Measurements from ENCODE around the gene FABP7.

Gene FABP7

DNA sequence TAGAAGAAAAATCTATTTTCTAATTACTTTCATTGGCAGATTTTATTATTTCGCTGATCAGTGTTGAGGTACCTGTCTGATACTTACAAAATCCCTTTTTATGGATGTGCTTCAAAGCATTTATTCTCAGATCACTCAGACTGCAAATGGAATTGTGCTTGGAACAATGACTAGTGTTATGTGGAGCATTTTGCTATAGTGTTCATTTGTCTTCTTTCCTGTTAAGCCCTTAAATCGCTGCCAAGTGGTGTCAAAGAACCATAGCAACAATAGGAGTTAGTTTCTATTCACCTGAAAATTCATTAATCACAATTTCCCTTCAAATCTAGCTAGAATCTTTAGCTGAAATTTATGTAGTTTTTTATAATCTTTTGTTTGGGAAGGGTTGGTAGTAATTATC lies 39.4 kb downstream of the FABP7 start:
- Mint-ChIP-seq H3K36me3 (ENCODE audit: low read depth) (no peaks in the 10 kb centered on the region), H3K9me3 (no peaks in the 10 kb centered on the region), H3K27ac (no peak overlapping the region), H3K4me1 (ENCODE audit: low read depth) (no peaks in the 10 kb centered on the region), H3K4me3 (no peak overlapping the region), H3K27me3 (ENCODE audit: low read depth) (no peaks in the 10 kb centered on the region)

DNA sequence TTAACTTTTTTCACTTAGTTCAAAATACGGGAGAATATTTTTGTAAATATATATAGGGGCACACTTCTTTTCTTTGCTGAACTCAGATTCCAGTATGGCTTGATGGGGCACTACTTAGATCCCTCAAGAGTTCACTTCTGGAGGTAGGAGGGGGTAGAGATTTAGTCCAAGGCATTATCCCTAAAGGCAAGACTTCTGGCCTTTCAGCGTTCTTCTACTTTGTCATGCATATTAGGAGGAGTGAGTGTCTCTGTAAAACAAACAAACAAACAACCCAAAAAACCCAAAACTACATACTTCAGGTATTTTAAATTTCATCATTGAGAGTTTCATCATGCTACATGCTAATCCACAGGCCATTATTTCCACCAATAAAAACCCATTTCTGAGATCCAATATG lies 41.6 kb downstream of the FABP7 start:
- Mint-ChIP-seq H3K27me3 (ENCODE audit: low read depth) (no peaks in the 10 kb centered on the region), H3K27ac (no peak overlapping the region), H3K4me1 (ENCODE audit: low read depth) (no peaks in the 10 kb centered on the region), H3K4me3 (no peak overlapping the region), H3K9me3 (no peaks in the 10 kb centered on the region), H3K36me3 (ENCODE audit: low read depth) (no peaks in the 10 kb centered on the region)

DNA sequence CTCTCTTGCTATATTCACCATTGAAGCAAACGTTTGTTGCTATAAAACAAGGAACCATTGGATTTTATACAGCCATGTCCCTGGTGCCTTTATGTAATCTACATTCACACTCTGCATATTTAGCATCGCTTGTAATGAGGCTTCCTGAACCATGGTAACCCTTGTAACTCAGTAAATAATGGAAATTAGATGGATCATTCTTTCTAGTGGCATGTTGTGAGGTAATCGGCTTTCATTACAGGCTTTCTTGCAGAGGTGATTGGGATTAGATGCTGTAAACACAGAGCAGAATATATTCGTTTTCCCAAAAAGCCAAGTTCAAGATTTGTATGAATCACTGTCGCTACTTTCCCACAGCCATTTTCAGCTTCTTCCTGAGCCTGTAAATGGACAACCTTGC lies 45.6 kb downstream of the FABP7 start:
- Mint-ChIP-seq H3K4me3 (no peak overlapping the region), H3K27ac (no peak overlapping the region)

GRCh38 chr6:122829456-122829855 lies 49.9 kb downstream of the FABP7 start:
- no peaks in the 10 kb centered on the region for H3K36me3 Mint-ChIP-seq (ENCODE audit: low read depth)
- no peak overlapping the region for H3K4me3 Mint-ChIP-seq
- no peak overlapping the region for H3K27ac Mint-ChIP-seq
- peaks cover 10% of the 10 kb centered on the region for H3K27me3 Mint-ChIP-seq (ENCODE audit: low read depth)
- no peaks in the 10 kb centered on the region for H3K9me3 Mint-ChIP-seq
- H3K4me1 Mint-ChIP-seq (ENCODE audit: low read depth) = no peaks in the 10 kb centered on the region

More for the DNA sequence above, 45.6 kb downstream of the FABP7 start:
- Mint-ChIP-seq H3K27me3 (ENCODE audit: low read depth) (no peaks in the 10 kb centered on the region), H3K36me3 (ENCODE audit: low read depth) (no peaks in the 10 kb centered on the region), H3K9me3 (no peaks in the 10 kb centered on the region), H3K4me1 (ENCODE audit: low read depth) (no peaks in the 10 kb centered on the region)

DNA sequence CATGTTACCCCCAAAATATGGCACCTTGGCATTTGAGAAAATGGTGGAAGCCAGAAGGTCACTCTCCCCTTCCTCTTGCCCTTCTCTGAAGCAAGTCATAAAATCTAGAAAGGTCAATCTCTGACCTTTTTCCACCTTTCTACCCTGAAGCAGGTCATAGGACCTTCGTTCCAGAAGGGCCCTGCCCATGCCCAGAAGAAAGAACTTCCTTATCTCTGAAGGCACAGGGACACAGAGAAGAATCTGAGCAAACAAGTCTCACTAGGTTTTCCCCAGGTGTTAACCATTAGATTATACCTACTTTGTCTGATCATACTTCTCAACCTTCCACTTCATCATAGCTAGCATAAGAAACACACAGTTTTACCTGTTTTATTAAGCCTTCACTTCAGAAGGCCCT lies 52.0 kb downstream of the FABP7 start:
- no peaks in the 10 kb centered on the region for H3K4me1 Mint-ChIP-seq (ENCODE audit: low read depth)
- no peak overlapping the region for H3K4me3 Mint-ChIP-seq
- peaks cover 16% of the 10 kb centered on the region for H3K27me3 Mint-ChIP-seq (ENCODE audit: low read depth)
- H3K9me3 Mint-ChIP-seq = no peaks in the 10 kb centered on the region
- no peaks in the 10 kb centered on the region for H3K36me3 Mint-ChIP-seq (ENCODE audit: low read depth)
- H3K27ac Mint-ChIP-seq = no peak overlapping the region

- no peak overlapping the region for H3K27ac Mint-ChIP-seq
- H3K4me1 Mint-ChIP-seq (ENCODE audit: low read depth) = no peaks in the 10 kb centered on the region
- no peaks in the 10 kb centered on the region for H3K36me3 Mint-ChIP-seq (ENCODE audit: low read depth)
- peaks cover 16% of the 10 kb centered on the region for H3K27me3 Mint-ChIP-seq (ENCODE audit: low read depth)
- no peak overlapping the region for H3K4me3 Mint-ChIP-seq
- H3K9me3 Mint-ChIP-seq = no peaks in the 10 kb centered on the region
Observed at GRCh38 chr6:122832459-122832858, 52.9 kb downstream of the FABP7 start.

DNA sequence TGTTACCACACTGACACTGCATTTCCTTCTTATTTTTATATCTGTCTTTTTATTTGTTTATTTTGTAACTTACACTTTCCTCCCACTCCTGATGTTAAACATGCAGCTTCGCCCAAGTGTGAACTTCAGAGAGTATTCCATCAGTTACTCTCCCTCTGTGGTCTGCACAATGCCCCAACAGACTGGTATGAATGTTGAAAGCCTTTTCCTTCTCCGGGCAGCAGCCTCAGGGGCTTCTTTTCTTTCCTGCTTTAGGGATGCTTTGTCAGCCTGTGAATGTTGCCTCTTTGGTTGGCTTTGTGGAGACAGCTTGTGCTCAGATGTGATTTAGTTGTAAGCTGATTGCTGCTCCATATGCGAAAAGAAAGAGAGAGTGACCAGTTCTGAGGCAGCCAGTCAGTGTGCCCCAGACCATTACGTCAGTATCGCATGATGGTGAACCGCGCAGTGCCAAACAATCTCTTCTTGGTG lies 53.5 kb downstream of the FABP7 start:
- Mint-ChIP-seq H3K27me3 (ENCODE audit: low read depth) (peaks cover 16% of the 10 kb centered on the region), H3K4me3 (no peak overlapping the region), H3K36me3 (ENCODE audit: low read depth) (no peaks in the 10 kb centered on the region), H3K4me1 (ENCODE audit: low read depth) (no peaks in the 10 kb centered on the region), H3K27ac (no peak overlapping the region), H3K9me3 (no peaks in the 10 kb centered on the region)

All from T-helper 1 cell treated with Interleukin-12 subunit alpha and Interleukin-12 subunit beta and Interleukin-4 antibody, amounts not matched to agents 30 μg/mL and 1 μg/mL, for 36 hours (primary cell).